ENCODE measurements around the gene TEX261.

The TEX261 gene

DNA sequence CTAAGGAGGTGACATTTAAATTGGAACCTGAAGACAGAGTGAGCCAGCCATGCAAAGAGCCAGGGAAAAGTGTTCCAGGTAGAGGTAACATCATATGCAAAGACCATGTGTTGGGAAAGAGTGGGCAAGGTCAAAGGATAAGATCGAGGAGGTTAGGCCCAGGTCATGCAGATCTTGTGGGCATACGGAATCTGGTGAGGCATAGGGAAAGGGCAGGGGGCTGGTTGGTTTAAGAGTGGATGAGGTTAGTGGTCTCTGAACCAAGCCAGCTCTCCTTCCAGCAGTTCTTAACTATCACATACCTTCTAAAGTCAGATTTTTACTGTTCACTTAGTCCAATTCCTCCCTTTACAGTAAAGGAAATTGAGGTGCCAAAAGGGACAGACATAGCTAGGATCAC is 13.3 kb downstream of the TEX261 start:
- no peak for DNase-seq

DNA sequence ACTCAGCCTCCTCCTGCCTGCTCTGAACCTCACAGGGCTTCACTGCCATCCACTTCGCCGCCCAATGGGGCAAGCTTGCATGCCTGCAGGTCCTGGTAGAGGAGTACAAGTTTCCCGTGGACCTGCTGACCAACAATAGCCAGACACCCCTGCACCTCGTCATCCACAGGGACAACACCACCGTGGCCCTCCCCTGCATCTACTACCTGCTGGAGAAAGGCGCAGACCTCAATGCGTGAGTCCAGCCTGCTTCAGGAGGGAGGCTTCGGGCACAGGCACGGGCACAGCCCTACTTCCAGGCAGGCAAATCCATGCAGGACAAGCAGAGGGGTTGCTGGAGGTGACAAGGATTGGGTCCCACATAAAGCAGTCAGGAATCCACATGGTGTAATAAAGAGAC is 15.0 kb downstream of the TEX261 start:
- no peak for DNase-seq

DNA sequence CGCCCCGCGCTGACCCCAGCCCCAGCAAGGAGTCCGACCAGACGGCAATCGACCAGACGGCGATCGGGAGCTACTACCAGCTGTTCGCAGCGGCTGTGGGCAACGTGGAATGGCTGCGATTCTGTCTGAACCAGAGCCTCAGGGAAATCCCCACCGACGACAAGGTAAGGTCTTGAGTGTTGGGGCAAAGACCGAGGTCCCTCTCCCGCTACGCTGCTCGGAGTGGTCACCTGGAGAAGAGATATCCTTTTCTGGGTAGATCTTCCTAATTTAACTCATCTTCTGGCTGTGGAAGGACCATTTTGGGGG is 15.5 kb downstream of the TEX261 start:
- no peak for DNase-seq

DNA sequence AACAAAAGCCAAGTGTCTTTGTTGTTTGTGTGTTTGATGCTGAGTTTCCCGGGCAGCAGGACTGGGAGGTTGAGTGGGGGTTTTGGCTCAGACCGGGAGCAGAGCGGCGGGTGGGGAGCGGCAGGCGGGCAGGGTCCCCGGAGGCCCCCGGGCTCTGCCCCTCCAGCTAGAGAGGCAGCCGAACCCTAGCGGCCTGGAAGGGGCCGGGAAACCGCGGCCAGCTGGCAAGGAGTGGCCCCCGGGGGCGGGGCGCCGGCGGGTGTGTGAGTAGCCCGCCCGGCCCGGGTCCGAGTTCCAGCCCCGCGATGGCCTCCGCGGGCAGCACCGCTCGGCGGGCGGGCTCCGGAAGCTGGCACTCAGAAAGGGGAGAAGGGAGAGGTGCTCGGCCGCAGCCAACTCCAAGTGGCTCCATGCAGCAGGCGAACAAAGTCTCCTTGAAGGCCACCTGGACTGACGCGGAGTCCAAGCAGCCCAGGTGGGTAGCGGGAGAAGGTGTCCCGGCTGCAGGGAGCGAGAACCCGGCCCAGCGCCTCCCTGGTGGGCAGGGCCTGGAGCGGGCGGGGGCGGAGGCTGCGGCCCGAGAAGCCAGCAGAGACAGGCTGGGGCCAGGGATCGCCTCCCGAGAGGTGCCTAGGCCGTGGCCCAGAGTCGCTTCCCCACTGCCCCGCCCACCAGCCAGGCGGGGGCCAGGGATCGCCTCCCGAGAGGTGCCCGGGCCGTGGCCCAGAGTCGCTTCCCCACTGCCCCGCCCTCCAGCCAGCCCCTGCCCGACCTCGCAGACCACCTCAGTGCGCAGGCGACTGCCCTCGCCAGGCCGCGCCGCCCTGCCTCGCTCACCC is 16.1 kb downstream of the TEX261 start, which contains the start of gene ANKRD53:
Gene ANKRD53 (plus strand): TSS at position 290 of the 839 bp plus-strand sequence. CDS start 16 bp downstream, at position 306.
- no peak for DNase-seq

DNA sequence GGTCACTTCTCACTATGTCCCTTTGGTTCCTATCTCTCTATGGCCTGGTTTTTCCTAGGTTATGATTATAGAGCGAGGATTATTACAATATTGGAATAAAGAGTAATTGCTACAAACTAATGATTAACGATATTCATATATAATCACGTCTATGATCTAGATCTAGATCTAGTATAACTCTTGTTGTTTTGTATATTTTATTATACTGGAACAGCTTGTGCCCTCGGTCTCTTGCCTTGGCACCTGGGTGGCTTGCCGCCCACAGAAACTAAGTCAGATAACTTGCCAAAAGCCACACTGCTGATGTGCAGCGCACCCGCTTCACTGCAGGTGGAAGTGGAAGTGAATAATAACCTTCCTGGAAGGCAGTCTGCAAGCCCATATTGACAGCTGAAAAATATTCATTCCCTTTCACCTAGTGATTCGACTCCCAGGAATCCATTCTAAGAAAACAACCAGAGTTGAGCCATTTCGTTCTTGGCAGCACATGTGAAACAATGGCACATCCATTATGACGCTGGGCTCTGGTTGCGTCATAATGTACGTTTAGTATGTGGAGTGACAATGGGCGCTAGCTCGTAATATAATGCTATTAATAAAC is 17.0 kb downstream of the TEX261 start:
- DNase-seq = no peak

DNA sequence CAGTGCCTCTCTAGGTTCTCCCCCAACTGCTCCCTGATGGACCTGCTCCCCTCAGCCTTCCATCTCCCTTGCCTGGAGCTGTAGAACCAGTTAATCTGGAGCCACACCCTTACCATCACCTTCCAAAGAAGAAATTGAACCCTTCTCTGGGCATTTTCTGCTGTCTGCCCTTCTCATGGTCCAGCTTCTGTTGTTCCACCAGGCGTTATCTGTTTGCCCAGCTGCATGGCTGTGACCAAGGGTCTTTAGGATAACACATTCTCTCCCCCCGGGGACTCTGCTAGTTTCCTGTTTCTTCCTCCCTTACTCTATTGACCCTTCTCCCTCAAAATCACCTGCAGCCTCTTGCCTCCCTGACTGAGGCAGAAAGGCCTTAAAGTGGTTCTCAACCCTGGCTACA is 19.4 kb downstream of the TEX261 start:
- no peak for DNase-seq

DNA sequence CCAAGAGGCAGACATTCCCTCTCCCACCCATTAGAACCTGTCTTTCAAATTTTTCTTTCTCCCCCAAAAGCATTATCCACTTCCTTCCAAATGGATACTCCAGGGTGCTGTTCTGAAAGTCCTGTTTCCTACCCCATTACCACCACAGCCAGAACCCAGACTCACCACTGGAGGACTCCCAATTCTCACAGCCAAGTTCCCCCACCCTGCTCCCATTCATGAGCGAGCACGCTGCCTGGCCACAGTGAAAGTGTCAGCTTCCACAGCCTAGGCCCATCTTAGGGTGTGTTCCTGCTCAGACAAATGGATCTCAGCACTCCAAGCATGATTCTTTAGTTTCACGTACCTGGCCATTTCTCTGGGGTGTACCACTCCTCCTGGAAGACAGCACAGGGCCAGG is 20.1 kb downstream of the TEX261 start:
- no peak for DNase-seq

DNA sequence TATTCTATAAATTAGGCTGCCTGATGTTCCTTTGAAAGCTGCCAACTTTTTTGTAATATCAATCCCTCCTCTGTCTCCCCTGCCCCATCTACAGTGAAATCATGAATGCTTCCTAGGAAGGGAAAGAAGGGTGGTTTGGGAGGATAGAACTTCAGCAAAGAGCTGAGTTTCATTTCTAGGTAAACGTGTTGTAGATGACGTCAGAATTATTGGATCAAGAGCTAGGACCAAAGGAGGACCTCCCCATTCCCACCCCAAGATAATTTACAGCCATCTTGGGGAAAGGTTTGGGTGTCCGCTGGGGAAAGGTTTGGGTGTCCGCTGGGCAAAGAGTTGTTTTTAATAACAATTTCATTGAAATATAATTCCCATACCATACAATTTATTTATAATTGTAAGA is 27.5 kb downstream of the TEX261 start:
- DNase-seq = no peak

DNA sequence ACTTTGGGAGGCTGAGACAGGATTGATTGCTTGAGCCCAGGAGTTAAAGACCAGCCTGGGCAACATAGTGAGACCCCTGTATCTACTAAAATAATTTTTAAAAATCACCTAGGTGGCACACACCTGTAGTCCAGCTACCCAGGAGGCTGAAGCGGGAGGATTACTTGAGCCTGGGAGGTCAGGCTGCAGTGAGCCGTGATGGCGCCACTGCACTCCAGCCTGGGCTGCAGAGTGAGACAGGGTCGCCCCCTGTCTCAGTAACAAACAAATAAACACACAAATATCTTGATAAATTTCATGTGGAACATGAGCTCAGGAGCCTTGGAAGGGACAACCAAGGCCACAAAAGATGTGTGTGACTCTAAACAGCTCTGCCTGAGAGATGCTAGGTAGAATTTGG is 28.0 kb downstream of the TEX261 start:
- no peak for DNase-seq

DNA sequence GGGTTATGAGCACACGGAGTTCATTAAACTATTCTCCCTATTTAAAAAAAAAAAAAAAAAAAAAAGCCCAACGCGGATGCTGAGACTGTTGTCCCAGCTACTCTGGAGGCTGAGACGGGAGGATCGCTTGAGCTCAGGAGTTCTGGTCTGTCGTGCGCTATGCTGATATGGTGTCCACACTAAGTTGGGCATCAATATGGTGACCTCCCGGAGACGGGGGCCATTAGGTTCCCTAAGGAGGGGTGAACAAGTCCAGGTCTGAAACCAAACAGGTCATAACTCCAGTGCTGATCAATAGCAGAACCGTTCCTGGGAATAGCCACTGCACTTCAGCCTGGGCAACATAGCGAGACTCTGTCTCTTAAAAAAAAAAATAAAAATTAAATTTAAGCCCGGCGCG is 29.2 kb downstream of the TEX261 start:
- DNase-seq = no peak

DNA sequence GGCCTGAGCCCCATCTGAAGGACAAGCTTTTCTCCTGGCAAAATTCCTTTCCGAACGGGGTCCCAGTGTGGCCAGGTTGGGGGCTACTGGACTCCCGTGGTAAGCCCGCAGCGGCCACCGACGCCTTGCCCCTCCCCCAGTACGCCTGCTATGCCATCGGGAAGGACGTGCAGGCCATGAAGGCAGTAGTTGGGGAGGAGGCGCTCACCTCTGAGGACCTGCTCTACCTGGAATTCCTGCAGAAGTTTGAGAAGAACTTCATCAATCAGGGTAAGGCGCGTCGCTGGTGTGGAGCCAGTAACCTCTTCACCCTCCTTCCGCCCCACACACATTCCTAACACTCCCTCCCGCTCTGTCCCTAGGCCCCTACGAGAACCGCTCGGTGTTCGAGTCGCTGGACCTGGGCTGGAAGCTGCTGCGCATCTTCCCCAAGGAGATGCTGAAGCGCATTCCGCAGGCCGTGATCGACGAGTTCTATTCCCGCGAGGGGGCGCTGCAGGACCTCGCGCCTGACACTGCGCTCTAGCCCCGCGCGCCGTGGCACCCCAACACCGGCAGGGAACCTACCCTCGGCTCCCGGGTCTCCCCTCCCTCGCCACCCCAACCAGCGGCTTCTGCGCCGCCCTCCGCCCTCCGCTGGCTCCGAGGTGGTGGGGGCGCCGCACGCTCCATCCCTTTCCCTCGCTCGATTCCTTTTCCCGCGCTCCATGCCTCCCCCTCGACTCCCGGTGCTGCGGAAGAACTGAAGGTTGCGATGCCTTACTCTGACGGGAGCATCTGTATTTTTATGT is 29.9 kb downstream of the TEX261 start:
- peak; percentile 80 for DNase-seq

DNA sequence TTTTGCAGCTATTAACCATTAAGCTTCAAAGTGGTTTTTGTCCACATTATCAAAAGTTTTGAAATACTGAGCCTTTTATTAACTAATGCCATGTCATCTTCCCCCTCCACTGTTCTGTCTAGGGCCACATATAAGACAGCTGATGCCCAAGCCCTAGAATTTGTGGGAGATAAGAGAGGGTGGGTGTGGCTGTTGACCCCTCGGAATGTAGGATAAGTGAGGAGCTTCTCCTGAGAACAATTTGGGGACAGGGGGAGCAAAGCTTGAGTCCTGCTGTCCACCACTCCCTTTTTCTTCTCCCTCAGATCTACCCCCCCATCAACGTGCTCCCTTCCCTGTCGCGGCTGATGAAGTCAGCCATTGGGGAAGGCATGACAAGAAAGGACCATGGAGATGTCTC is 30.5 kb downstream of the TEX261 start:
- DNase-seq = no peak

DNA sequence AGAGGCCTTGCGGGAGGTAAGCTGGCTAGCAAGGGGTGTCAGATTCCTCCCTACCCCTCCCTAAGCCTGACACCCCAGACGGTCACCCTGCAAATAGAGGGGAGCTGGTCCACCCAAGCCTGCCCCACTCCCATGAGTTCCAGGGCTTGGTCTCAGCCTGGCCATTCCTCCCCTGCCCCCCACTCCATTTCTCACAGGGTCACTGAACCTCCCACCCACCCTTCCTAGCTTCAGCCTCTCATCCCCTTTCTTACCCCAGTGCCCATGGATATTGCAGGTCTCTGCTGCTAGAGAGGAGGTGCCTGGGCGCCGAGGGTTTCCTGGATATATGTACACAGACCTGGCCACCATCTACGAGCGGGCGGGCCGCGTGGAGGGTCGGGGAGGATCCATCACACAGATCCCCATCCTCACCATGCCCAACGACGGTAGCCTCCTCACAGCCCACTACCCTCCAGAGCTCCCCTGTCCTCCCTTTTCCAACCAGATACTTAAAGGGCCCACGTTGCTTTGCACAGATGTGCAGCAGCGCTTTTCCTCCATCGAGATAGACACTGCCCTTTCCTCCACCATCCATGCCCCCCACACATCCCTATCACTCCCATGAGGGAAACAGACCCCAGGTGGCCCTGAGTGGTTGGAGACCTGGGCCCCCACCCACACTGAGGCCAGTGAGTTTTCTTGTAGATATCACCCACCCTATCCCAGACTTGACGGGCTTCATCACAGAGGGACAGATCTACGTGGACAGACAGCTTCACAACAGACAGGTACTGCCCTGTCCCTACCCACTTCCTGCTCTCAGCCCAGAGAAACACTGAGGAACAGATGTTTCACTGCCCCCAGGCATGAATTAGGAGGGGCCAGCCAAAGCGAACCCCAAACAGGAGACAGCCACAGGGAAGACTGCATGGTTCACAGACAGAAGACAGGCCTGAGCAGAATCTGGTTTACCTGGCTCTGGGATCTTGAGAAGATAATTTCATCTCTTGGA is 31.5 kb downstream of the TEX261 start:
- no peak for DNase-seq

DNA sequence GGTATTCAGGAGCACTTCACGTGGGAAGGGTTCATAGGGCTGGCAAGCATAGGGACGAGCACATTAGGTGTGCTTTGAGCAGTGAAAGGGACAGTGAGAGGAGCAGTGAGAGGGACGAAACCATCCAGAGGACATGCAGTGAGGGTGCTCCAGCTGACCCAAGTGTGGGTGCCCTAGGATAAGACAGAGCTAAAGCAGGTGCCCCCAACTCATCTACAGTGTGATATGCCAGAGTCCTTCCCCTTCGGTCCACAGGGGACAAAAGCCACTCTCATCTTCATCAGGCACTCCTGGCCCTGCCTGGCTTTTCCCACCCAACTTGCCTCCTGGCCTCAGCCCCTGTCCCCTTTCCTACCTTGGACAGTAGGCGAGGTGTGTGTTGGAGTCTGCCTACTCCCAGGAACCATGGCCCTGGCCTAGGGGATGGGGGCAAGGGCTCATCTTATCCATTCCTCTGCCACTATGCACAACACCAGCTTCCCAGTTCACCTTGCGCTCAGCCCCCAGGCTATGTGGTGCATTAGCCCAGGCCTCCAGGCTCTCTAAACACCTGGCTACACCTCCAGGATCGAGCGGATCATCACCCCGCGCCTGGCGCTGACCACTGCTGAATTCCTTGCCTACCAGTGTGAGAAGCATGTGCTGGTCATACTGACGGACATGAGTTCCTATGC is 32.3 kb downstream of the TEX261 start:
- no peak for DNase-seq

DNA sequence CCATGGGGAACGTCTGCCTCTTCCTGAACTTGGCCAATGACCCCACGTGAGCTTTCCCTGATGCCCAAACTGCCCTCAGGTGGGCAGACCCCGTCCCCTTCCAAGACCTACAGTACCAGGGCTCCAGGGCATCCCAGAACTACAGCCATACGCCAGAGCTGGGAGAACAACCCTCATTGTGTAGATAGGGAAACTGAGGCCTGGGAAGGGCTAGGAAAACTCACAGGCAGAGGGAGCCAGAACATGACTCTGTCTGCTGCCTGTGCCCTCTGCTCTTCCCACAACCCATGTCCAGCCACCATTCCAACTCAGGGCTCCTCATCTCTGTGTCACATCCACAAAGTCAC is 33.1 kb downstream of the TEX261 start:
- DNase-seq = no peak

DNA sequence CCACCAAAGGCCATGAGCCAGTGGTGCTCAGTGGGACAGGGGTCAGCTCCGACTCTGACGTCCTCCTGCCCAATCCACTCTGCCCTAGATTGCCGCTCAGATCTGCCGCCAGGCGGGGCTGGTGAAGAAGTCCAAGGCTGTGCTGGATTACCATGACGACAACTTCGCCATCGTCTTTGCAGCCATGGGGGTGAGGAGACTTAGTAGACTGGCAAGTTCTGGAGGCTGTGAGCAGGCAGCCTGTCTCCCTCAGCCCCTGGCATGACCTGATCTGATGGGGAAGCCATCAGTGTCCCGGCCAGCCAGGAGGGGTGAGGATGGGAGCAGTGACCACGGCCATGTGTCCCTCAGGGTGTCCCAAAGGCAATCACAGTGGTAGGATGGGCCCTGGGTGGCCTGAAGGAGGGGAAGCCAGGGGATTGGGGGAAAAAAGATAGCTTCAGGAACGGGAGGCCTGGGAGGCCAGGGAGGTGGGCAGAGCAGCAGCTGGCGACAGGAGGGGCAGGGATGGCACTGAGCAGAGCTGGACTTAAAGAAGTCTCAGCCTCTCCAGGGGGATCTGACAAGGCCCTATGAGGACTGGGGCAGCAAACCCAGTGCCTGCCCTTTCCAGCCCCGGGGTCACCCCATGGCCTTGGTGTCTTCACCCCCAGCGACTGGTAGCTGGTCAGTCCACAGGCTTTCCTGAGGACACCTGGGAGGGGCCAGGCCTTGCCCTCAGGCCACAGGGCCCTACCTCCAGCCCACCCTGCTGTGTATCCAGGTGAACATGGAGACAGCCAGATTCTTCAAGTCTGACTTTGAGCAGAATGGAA is 33.6 kb downstream of the TEX261 start:
- DNase-seq = no peak

DNA sequence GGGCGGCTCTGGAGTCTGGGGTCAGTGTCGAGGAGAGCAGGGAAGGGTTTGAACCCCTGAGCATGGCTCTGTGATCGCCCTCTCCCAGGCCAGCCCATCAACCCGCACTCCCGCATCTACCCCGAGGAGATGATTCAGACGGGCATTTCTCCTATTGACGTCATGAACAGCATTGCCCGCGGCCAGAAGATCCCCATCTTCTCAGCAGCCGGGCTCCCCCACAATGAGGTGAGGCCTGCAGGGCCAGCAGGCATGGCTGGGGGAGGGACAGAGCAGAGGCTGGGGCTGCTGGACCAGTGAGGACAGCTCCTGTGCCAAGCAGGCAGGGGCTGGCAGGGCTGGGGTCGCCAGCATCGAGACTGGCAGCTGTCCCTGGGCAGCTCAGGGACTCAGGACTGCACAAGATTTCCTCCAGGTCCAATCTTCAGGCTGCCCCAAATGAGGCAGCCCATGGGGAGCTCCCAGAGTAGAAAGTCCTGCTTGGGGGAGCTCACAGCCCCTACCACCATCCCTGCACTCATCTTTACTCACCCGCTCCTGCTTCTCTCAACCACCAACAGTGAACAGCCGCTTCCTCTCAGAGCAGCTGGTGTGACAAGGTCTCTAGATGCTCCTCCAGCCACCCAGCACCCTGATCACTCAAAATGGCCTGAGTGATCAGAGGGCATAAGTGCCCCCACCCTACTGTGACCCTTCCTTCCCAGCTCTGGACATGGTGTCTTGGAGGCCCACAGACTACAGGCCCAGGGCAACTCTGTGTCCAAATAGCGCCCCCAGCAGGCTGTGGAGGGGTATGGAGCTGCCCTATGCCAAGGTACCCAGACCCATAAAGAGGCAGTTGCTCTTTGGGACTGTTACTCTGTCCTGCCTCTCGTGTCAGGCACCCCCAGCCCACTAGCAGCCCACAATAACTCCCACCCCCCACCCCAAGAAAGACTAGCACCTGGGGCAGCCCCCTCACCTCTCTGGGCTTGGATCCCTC is 34.5 kb downstream of the TEX261 start:
- DNase-seq = no peak

DNA sequence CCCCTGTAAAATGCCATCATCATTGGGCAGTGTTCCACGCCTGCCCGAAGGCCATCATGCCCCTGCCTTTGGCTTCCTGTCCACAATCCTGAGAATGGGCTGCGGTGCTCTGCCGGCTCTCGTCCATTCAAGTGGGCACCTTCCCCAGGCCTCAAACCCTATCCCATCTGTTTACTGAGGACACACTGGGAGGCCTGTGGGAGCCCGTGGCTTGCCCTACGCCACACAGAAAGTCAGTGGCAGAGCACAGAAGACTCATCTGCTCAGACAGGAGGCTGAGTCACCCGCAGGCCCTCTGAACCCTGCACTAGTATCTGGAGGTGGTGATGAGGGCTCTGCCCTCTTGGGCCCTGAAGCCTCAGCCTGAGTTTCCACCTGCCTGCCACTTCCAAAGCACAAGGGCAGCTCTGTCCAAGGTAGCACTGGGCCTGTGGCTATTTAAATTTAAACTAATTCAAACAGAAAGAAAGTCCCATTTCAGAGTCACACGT is 35.4 kb downstream of the TEX261 start:
- no peak for DNase-seq

DNA sequence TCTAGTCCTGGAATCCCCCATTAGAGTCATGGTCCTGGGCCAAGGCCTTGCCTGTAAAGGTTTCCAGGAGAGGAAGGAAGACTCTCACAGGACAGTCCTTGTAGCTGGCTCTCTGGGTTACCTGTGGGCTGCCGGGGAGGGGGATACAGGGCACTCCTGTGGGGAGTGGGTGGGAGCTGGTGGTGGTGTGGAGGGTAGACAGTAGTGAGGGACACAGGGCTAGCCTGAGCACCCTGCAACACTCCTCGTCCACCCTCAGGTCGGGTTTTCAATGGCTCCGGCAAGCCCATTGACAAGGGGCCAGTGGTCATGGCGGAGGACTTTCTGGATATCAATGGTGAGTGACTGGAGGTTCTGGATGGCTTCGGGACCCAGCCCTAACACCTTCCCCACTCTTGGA is 35.9 kb downstream of the TEX261 start:
- DNase-seq = no peak

DNA sequence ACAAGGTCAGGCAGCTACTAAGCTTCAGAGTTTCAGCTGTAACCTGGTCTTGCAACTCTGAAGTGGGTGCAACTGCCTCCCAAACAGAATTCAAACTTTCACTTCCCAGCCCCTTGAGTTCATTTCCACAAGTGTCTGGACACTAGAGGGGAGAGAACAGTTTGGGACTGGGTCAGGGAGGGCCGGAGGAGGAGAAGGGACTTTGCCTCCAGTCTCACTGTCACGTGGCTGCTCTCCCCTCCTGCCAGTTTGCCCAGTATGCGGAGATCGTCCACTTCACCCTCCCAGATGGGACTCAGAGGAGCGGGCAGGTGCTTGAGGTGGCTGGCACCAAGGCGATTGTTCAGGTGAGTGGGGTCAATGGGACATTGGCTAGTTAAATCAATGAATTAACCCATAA is 36.9 kb downstream of the TEX261 start:
- DNase-seq = no peak

Data from CD4-positive, alpha-beta T cell treated with Interleukin-15 for 1 hour (primary cell).